Liver (tissue), 9 donors: ENCODE results near the gene ERMARD. TPM values are rescaled to one million over a fixed set of nuclear protein-coding genes. Genes with fewer than 3 reads are reported as not detected.

ENCODE experiments used
- DNase-seq: peaks from one replicate; pipeline ENCODE4 v3.0.0-alpha.2; 2017; ENCODE audit warnings: low spot score
- H3K27ac ChIP-seq, 2 donors: one replicate each; pipeline ENCODE4 v1.7.0; 2013; ENCODE audit warnings: inconsistent platforms in 2 of 2, low read length in 2 of 2, control low read depth in 1 of 2, low read depth in 1 of 2, mild to moderate bottlenecking in 1 of 2
- H3K27me3 ChIP-seq, 4 donors: one replicate each; pipeline versions ENCODE4 v1.6.1 to v1.7.0; 2013; ENCODE audit warnings: low read length in 3 of 4, inconsistent platforms in 1 of 4, mild to moderate bottlenecking in 1 of 4, moderate library complexity in 1 of 4; ENCODE audit not compliant: control insufficient read depth in 4 of 4, insufficient read depth in 4 of 4
- H3K36me3 ChIP-seq, 4 donors: one replicate each; pipeline versions ENCODE4 v1.6.1 to v1.7.0; 2013; ENCODE audit warnings: low read length in 3 of 4, mild to moderate bottlenecking in 3 of 4, low read depth in 1 of 4, moderate library complexity in 1 of 4; ENCODE audit not compliant: control insufficient read depth in 4 of 4, insufficient read depth in 3 of 4
- H3K4me1 ChIP-seq, 4 donors: one replicate each; pipeline versions ENCODE4 v1.6.1 to v1.7.0; 2013; ENCODE audit warnings: low read length in 3 of 4, mild to moderate bottlenecking in 3 of 4, moderate library complexity in 1 of 4; ENCODE audit not compliant: control insufficient read depth in 4 of 4, insufficient read depth in 4 of 4
- H3K4me3 ChIP-seq, 3 donors: one replicate each; pipeline versions ENCODE4 v1.6.1 to v1.7.0; 2013; ENCODE audit warnings: low read length in 3 of 3, control low read depth in 1 of 3, low read depth in 1 of 3, mild to moderate bottlenecking in 1 of 3
- H3K9ac ChIP-seq, 2 donors: one replicate each; pipeline ENCODE4 v1.7.0; 2013; ENCODE audit warnings: low read length in 2 of 2, mild to moderate bottlenecking in 2 of 2, moderate library complexity in 2 of 2, control low read depth in 1 of 2, low read depth in 1 of 2
- H3K9me3 ChIP-seq, 4 donors: one replicate each; pipeline versions ENCODE4 v1.6.1 to v1.7.0; 2013; ENCODE audit warnings: low read length in 3 of 4; ENCODE audit not compliant: control insufficient read depth in 4 of 4
- ATF3 ChIP-seq: IDR thresholded peaks from 2 replicates; pipeline ENCODE4 v1.6.1; 2016; ENCODE audit warnings: antibody characterized with exemption
- CTCF ChIP-seq: fragments of 150-350 bp; IDR thresholded peaks from 2 replicates; pipeline ENCODE4 v1.5.1; 2017; ENCODE audit warnings: improper control_type of control experiment, low read depth, low read length; ENCODE audit not compliant: missing input control
- EGR1 ChIP-seq, 2 donors: IDR thresholded peaks; 2 replicates each; pipeline ENCODE4 v1.6.1; 2016 to 2018; ENCODE audit warnings: antibody characterized with exemption in 2 of 2, low read depth in 2 of 2
- FOXA1 ChIP-seq: IDR thresholded peaks from 2 replicates; pipeline ENCODE4 v1.6.1; 2016; ENCODE audit warnings: antibody characterized with exemption
- FOXA2 ChIP-seq: IDR thresholded peaks from 2 replicates; pipeline ENCODE4 v1.6.1; 2016; ENCODE audit warnings: antibody characterized with exemption
- HNF4A ChIP-seq, 2 donors: conservative IDR thresholded peaks; 2 replicates each; pipeline ENCODE4 v1.6.1; 2016; ENCODE audit warnings: antibody characterized with exemption in 2 of 2, mild to moderate bottlenecking in 2 of 2
- HNF4G ChIP-seq: IDR thresholded peaks from 2 replicates; pipeline ENCODE4 v1.6.1; 2016; ENCODE audit warnings: antibody characterized with exemption
- JUND ChIP-seq, 2 donors: IDR thresholded peaks; 2 replicates each; pipeline ENCODE4 v1.6.1; 2016; ENCODE audit warnings: antibody characterized with exemption in 2 of 2
- NR2F2 ChIP-seq: IDR thresholded peaks from 2 replicates; pipeline ENCODE4 v1.6.1; 2016; ENCODE audit warnings: antibody characterized with exemption
- RAD21 ChIP-seq, 2 donors: IDR thresholded peaks; 2 replicates each; pipeline ENCODE4 v1.6.1; 2016; ENCODE audit warnings: antibody characterized with exemption in 2 of 2, mild to moderate bottlenecking in 2 of 2
- REST ChIP-seq: IDR thresholded peaks from 2 replicates; pipeline ENCODE4 v1.6.1; 2016; ENCODE audit warnings: antibody characterized with exemption, mild to moderate bottlenecking
- RXRA ChIP-seq, 2 donors: IDR thresholded peaks; 2 replicates each; pipeline ENCODE4 v1.6.1; 2017 to 2018; ENCODE audit warnings: antibody characterized with exemption in 2 of 2, mild to moderate bottlenecking in 1 of 2
- SP1 ChIP-seq: IDR thresholded peaks from 2 replicates; pipeline ENCODE4 v1.6.1; 2018; ENCODE audit warnings: antibody characterized with exemption, mild to moderate bottlenecking
- TAF1 ChIP-seq: conservative IDR thresholded peaks from 2 replicates; pipeline ENCODE4 v1.6.1; 2016; ENCODE audit warnings: antibody characterized with exemption, mild to moderate bottlenecking
- ZBTB33 ChIP-seq: IDR thresholded peaks from 2 replicates; pipeline ENCODE4 v1.6.1; 2016; ENCODE audit warnings: antibody characterized with exemption
- WGBS: extraction: QIAGEN DNeasy Blood & Tissue Kit; methylation state at CpG from one replicate; pipeline ENCODE4 v1.1.7; 2013; 5-methylcytosine and 5-hydroxymethylcytosine counted together
- polyA plus RNA-seq, 2 donors: library from polyadenylated mRNA; stranded (reverse) in 1 of 2; unstranded in 1 of 2; fragments of 200-250 nt in 1 of 2; fragments of >200 nt in 1 of 2; fragmentation: Nextera tagmentation in 1 of 2; extraction: Ambion mirVana in 1 of 2; gene quantifications; one replicate each; pipeline versions ENCODE4 v1.2.1 to v1.2.3, GENCODE V29; 2013 to 2015
- total RNA-seq, 2 donors: library from RNA; depleted of rRNA; stranded (reverse); fragments of >200 nt; gene quantifications; one replicate each; pipeline ENCODE4 v1.2.3, GENCODE V29; 2014
- donor health status: healthy.
- donor health status: healthy.
- donor health status: healthy.
- donor health status: healthy.
- donor health status: healthy.

The ERMARD gene
- total and polyA plus RNA-seq, 4 donors = 10.1 to 20.7 (median 14.0) TPM

GRCh38 chr6:169710009-169710408 is 41.4 kb upstream of the ERMARD start:
- H3K27me3 ChIP-seq = no peaks in the 10 kb centered on the region
- H3K4me1 ChIP-seq = peaks cover 0 to 15% (median 2%) of the 10 kb centered on the region in 4 donors
- no peak for TF ChIP-seq ATF3
- no peak for DNase-seq
- WGBS = 77% methylated on average over 3 of the region's 3 CpGs
- no peak overlapping the region for H3K4me3 ChIP-seq
- H3K9me3 ChIP-seq = no peaks in the 10 kb centered on the region
- no peak overlapping the region for H3K9ac ChIP-seq
- H3K36me3 ChIP-seq = peaks cover 1 to 32% (median 23%) of the 10 kb centered on the region in 4 donors
- H3K27ac ChIP-seq = no peak overlapping the region

- Histone ChIP-seq H3K9me3 (no peaks in the 10 kb centered on the region), H3K9ac (no peak overlapping the region), H3K27me3 (no peaks in the 10 kb centered on the region), H3K4me1 (peaks cover 0 to 8% (median 0%) of the 10 kb centered on the region in 4 donors), H3K4me3 (no peak overlapping the region), H3K27ac (peak overlapping the region in 1 of 2 donors; percentile 23), H3K36me3 (peaks cover 1 to 40% (median 26%) of the 10 kb centered on the region in 4 donors)
- no peak for DNase-seq
- no peak for TF ChIP-seq TAF1
- no peak for TF ChIP-seq EGR1 (IDR thresholded peaks at IDR 0.05; ENCODE audit: low read depth in 2 of 2)
- TF ChIP-seq NR2F2 = no peak
- 97% methylated on average over 2 of the region's 2 CpGs for WGBS
These were observed 37.2 kb upstream of the ERMARD start for GRCh38 chr6:169714178-169714577.

GRCh38 chr6:169714595-169714994 is 36.8 kb upstream of the ERMARD start:
- H3K36me3 ChIP-seq = peaks cover 1 to 40% (median 26%) of the 10 kb centered on the region in 4 donors
- H3K4me1 ChIP-seq = peaks cover 0 to 8% (median 0%) of the 10 kb centered on the region in 4 donors
- WGBS = 75% methylated on average over 9 of the region's 9 CpGs
- no peaks in the 10 kb centered on the region for H3K27me3 ChIP-seq
- DNase-seq = no peak
- H3K9me3 ChIP-seq = no peaks in the 10 kb centered on the region
- H3K27ac ChIP-seq = peak overlapping the region in 1 of 2 donors; percentile 23
- no peak for TF ChIP-seq ATF3
- TF ChIP-seq HNF4A (conservative IDR thresholded peaks at IDR 0.05) = peak; percentile 83 to 88
- no peak for TF ChIP-seq FOXA1
- TF ChIP-seq HNF4G = peak; percentile 64
- no peak for TF ChIP-seq RAD21 (IDR thresholded peaks at IDR 0.05)
- TF ChIP-seq CTCF = no peak
- TF ChIP-seq REST = no peak
- peak; percentile 71 for TF ChIP-seq SP1
- no peak for TF ChIP-seq NR2F2
- no peak for TF ChIP-seq FOXA2
- TF ChIP-seq RXRA (IDR thresholded peaks at IDR 0.05) = peak in 1 of 2 donors; percentile 12
- no peak for TF ChIP-seq JUND (IDR thresholded peaks at IDR 0.05)
- TF ChIP-seq ZBTB33 = no peak
- TF ChIP-seq EGR1 (IDR thresholded peaks at IDR 0.05; ENCODE audit: low read depth in 2 of 2) = no peak
- H3K4me3 ChIP-seq = no peak overlapping the region
- H3K9ac ChIP-seq = no peak overlapping the region
